Activated T-cell treated with anti-CD3 and anti-CD28 coated beads for 1 hour (primary cell): Measurements from ENCODE around the gene SST.

ENCODE experiments used
- DNase-seq: peaks from one replicate; pipeline ENCODE4 v3.0.0-alpha.2; 2020; ENCODE audit warnings: low read depth

SST gene

GRCh38 chr3:187669675-187670504, at the start of gene SST:
TSS of gene SST (minus strand) at chr3:187670394. CDS start at chr3:187670291, 103 bp downstream.
- DNase-seq, result no peak

DNA sequence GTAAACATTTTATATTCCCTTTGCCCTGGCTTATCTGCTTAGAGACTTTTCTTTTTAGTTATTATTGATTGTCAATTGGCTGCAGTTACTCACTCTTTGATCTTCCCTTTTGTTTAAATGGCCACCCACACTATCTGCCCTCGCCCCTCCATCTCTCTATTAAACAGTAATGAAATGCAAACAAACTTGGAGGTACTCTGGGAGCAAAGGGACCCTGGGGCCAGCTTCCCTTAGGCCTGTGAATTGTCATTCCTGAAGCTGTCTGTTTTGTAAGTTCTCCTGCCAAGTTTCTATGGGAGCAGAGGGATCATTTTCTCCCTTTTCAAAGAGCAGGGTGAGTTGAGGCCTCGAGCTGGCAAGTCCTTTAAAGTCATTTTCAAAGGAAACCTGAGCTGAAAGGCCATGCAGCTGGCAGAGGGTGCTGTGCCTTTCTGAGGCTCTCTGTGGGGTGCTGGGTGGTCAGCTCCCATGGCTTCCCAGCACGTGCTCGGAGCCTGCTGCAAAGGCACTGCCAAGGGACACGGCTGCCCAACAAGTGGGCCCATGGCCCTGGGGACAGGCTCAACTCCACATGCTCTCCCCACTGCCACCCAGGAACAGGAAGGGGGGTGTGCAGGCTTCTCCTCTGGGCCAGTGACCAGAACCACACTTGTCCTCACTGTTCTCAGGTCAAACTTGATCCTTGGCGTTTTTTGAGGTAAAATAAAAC, 49.6 kb upstream of the SST start:
- DNase-seq, result no peak

GRCh38 chr3:187718802-187719201, 48.6 kb upstream of the SST start:
- no peak for DNase-seq

- DNase-seq, result no peak
Observed at GRCh38 chr3:187717572-187717971, 47.4 kb upstream of the SST start.

DNA sequence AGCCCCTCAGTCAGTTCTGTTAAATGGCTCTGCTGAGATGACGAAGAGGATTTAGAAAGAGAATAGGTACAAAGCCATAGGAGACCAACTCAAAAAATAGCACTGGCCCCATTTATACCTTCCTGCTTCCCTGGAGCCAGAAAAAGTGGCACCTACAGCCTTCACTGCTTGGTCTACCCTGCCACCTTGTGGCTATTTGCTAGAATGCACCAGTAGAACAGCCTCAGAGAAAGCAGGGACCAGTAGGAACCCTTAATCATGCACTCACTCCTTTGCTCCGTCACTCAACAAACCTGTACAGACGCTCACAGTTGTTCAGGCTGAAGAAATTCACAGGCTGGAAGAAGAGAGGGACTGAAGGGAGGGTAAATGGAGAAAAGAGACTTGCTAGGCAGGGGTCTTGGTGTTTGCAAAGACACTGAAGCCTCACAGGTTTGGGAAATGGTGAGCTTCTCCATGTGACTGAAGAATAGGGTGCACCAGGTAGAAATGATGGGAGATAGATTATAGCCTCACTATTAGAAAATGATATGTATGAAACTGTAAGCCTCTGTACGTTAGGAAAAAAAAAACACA, 44.3 kb upstream of the SST start:
- peak; percentile 58 for DNase-seq

GRCh38 chr3:187713504-187713903, 43.3 kb upstream of the SST start:
- no peak for DNase-seq

DNA sequence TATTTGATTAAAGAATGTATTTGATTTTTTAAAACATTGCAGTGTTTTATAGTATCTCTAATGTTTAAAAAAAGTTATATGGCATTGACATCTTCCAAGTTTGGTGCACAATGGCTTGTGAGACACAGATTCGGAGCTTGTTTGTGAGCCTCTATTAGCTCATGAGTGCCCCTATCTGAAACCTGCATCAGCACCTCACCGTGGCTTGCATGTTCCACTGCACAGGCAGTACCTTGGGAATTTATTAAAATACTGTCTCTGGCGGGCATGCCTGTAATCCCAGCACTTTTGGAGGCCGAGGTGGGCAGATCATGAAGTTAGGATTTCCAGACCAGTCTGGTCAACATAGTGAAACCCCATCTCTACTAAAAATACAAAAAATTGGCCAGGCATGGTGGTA, 39.0 kb upstream of the SST start:
- no peak for DNase-seq

- DNase-seq, result no peak
Observed at GRCh38 chr3:187708696-187709095, 38.5 kb upstream of the SST start.

DNA sequence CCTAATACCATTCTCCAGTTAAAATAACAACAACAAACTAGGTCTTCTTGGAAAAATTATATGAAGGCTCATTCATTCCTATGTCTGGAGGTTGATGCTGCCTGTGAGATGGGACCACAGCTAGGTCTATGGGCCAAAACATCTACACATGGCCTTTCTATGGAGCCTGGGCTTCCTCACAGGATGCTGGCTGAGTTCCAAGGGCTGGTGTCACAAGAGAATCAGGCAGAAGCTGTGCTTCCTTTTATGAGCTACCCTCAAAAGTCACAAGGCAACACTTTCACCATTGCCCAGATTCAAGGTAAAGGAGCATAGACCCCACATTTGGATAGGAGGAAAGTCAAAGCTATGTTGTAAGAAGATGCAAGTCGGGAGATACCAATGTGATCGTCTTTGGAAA, 36.8 kb upstream of the SST start:
- DNase-seq, result no peak

DNA sequence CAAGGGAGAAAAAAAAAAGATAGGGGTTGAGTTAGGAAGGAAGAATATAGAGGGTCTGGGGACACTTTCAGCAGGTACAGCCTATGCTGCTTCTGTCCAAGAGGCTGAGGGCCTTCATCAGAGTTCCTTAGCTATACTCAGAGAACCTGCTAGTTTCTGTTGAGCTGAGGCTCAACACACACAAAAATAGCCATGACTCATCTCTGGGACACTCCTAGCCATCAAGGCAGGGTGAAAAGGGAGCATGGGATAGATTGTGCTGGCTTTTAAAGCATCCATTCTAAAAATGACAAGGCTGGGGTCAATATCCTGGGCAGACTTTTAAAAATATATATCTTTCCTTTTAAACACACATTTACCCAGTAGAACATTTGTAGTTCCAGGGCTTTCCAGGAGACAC, 35.0 kb upstream of the SST start:
- DNase-seq, result no peak

- no peak for DNase-seq
Observed at GRCh38 chr3:187702507-187703033, 32.4 kb upstream of the SST start, which contains the start of gene RTP2. TSS of gene RTP2 (minus strand) at chr3:187702557. CDS start at chr3:187702128, 429 bp downstream.

DNA sequence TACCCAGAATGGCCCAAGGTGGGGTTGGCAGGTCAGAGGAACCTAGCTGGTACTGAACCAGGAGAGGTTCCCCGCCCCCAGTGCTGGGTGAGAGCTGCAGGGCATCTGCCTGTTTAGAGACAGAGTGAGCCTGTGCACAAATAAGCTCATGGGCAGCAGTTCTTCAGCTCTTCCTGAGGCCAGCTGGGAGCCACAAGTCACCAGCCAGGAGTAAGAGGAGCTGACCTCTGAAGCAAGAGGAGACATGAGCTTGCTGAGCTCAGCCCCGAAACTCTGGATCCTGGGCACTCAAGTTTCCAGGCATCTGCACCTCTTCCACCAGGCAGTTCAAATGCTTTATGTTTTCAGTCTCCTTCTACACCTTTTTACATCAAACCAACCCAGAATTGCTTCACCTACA, 30.1 kb upstream of the SST start:
- no peak for DNase-seq

- no peak for DNase-seq
Observed at GRCh38 chr3:187698499-187699399, 28.6 kb upstream of the SST start.

GRCh38 chr3:187696021-187696420, 25.8 kb upstream of the SST start:
- no peak for DNase-seq

GRCh38 chr3:187695449-187695848, 25.3 kb upstream of the SST start:
- no peak for DNase-seq

DNA sequence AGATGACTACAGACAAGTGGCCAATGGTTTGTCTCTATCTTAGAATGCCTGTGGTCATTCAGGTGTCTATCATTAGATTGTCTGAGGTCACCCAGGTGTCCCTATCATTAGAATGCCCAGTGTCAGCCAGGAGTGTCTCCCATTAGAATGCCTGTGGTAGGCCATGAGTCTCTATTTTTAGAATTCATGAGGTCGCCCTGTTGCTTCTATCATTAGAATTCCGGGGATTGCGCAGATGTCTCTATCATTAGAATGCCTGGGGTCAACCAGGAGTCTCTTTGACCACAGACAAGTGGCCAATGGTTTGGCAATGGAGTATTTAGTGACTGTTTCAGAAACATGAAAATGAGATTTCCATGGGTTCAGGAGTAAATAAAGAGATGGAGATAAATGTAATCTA, 24.6 kb upstream of the SST start:
- DNase-seq, result no peak

GRCh38 chr3:187693431-187693830, 23.2 kb upstream of the SST start:
- DNase-seq, result no peak

DNA sequence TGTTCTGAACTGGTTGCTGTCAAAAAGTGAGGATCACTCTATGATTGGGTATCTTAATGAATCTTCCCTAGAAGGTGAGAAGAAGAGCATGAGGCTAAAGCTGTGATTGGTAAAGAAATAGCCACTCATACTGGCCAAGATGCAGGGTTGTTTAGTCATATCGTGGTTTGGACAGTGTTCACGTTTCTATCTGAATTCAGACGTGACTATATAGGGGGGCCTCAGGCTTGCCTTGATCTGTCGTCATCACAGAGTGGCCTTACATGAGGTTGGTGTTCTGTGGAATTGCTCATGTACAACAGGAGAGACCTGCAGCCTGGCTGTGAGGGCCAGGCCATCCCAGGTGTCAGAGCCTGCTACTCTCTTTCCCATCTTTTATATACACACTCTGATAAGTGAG, 19.8 kb upstream of the SST start:
- DNase-seq, result no peak

- DNase-seq, result no peak
Observed at GRCh38 chr3:187686621-187687273, 16.6 kb upstream of the SST start.

DNA sequence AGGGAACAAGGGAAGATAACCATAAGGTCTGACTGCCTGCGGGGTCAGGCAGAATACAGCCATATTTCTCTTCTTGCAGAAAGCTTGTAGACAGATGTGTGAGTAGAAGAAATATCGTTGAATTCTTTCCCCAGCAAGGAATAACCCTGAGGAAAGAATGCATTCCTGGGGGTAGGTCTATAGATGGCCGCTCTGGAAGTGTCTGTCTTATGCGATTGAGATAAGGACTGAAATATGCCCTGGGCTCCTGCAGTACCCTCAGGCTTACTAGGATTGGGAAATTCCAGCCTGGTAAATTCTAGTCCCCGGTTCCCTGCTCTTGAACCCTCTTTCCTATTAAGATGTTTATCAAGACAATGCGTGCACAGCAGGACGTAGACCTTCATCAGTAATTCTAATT, 15.8 kb upstream of the SST start:
- no peak for DNase-seq

GRCh38 chr3:187684880-187685279, 14.7 kb upstream of the SST start:
- DNase-seq, result no peak
